ENCODE data around the gene CAMK2B.

DNA sequence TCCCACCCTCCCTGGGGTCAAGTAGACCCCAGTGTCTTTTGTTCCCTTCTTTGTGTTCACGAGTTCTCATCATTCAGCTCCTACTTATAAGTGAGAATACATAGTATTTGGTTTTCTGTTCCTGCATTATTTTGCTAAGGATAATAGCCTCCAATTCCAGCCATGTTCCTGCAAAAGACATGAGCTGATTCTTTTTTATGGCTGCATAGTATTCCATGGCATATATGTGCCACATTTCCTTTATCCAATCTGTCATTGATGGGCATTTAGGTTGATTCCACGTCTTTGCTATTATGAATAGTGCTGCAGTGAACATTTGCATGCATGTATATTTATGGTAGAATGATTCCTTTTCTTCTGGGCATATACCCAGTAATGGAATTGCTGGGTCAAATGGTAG is 28.3 kb upstream of the CAMK2B start:
- TF ChIP-seq, protein P1, sequence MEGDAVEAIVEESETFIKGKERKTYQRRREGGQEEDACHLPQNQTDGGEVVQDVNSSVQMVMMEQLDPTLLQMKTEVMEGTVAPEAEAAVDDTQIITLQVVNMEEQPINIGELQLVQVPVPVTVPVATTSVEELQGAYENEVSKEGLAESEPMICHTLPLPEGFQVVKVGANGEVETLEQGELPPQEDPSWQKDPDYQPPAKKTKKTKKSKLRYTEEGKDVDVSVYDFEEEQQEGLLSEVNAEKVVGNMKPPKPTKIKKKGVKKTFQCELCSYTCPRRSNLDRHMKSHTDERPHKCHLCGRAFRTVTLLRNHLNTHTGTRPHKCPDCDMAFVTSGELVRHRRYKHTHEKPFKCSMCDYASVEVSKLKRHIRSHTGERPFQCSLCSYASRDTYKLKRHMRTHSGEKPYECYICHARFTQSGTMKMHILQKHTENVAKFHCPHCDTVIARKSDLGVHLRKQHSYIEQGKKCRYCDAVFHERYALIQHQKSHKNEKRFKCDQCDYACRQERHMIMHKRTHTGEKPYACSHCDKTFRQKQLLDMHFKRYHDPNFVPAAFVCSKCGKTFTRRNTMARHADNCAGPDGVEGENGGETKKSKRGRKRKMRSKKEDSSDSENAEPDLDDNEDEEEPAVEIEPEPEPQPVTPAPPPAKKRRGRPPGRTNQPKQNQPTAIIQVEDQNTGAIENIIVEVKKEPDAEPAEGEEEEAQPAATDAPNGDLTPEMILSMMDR (IDR thresholded peaks at IDR 0.05; ENCODE audit: borderline replicate concordance, extremely low read depth, low read length, poor library complexity, severe bottlenecking), result no peak
- no peak for TF ChIP-seq EZH2 (IDR thresholded peaks at IDR 0.05; ENCODE audit: borderline replicate concordance, low read depth, low read length, severe bottlenecking)
